GM23248 (cell line): Measurements from ENCODE around the gene SGPL1. TPM values are rescaled to one million over a fixed set of nuclear protein-coding genes. Genes with fewer than 3 reads are reported as not detected.
A peak's percentile ranks its signal among the peaks of the same experiment; 100 is the strongest.

Experiments used
- DNase-seq: peaks from one replicate; pipeline ENCODE4 v3.0.0-alpha.2; 2015
- H2AFZ ChIP-seq: fragments of 200-600 bp; sonication (generic); 2 replicates; pipeline ENCODE4 v1.6.1; 2016; ENCODE audit warnings: antibody characterized with exemption
- H3F3A ChIP-seq: fragments of 200-600 bp; sonication (generic); 2 replicates; pipeline ENCODE4 v1.6.1; 2016; ENCODE audit warnings: mild to moderate bottlenecking, antibody characterized with exemption, mixed run types; ENCODE audit not compliant: insufficient read depth
- H3K27ac ChIP-seq: fragments of 200-600 bp; sonication (generic); 2 replicates; pipeline ENCODE4 v1.5.1; 2016; ENCODE audit warnings: mild to moderate bottlenecking
- H3K27me3 ChIP-seq: fragments of 200-600 bp; sonication (generic); replicated peaks from 2 replicates; pipeline ENCODE4 v1.6.1; 2016; ENCODE audit warnings: mild to moderate bottlenecking; ENCODE audit not compliant: insufficient read depth
- H3K36me3 ChIP-seq: fragments of 200-600 bp; sonication (generic); 2 replicates; pipeline ENCODE4 v1.6.1; 2016; ENCODE audit warnings: low read depth, mild to moderate bottlenecking
- H3K4me1 ChIP-seq: fragments of 200-600 bp; sonication (generic); 2 replicates; pipeline ENCODE4 v1.6.1; 2016; ENCODE audit warnings: mild to moderate bottlenecking; ENCODE audit not compliant: insufficient read depth
- H3K4me2 ChIP-seq: fragments of 200-600 bp; sonication (generic); one replicate; pipeline ENCODE4 v1.6.1; 2016; ENCODE audit warnings: mild to moderate bottlenecking; ENCODE audit not compliant: unreplicated experiment
- H3K4me3 ChIP-seq: fragments of 200-600 bp; sonication (generic); 2 replicates; pipeline ENCODE4 v1.5.1; 2016; ENCODE audit warnings: mild to moderate bottlenecking
- H3K79me2 ChIP-seq: fragments of 200-600 bp; sonication (generic); 2 replicates; pipeline ENCODE4 v1.6.1; 2016; ENCODE audit warnings: mild to moderate bottlenecking; ENCODE audit not compliant: insufficient read depth
- H3K9ac ChIP-seq: fragments of 200-600 bp; sonication (generic); 2 replicates; pipeline ENCODE4 v1.6.1; 2016; ENCODE audit warnings: mild to moderate bottlenecking
- H3K9me2 ChIP-seq: fragments of 200-600 bp; sonication (generic); 2 replicates; pipeline ENCODE4 v1.6.1; 2016; ENCODE audit warnings: mixed run types, mild to moderate bottlenecking, moderate library complexity; ENCODE audit not compliant: insufficient read depth
- H3K9me3 ChIP-seq: fragments of 200-600 bp; sonication (generic); one replicate; pipeline ENCODE4 v1.6.1; 2017; ENCODE audit warnings: low read depth
- H4K20me1 ChIP-seq: fragments of 200-600 bp; sonication (generic); 2 replicates; pipeline ENCODE4 v1.6.0; 2016; ENCODE audit not compliant: insufficient read depth
- EZH2 ChIP-seq: fragments of 200-600 bp; sonication (generic); IDR thresholded peaks from 2 replicates; pipeline ENCODE4 v1.6.1; 2018; ENCODE audit warnings: antibody characterized with exemption, mild to moderate bottlenecking; ENCODE audit not compliant: insufficient read depth, poor library complexity, severe bottlenecking
- EZH2phosphoT487 ChIP-seq: fragments of 200-600 bp; sonication (generic); IDR thresholded peaks from 2 replicates; pipeline ENCODE4 v1.6.1; 2018; ENCODE audit warnings: antibody characterized with exemption, moderate library complexity, mild to moderate bottlenecking, low read depth; ENCODE audit not compliant: insufficient read depth
- WGBS, 2 experiments: methylation state at CpG; one replicate each; pipeline ENCODE4 v1.1.6; 2015 to 2017; ENCODE audit warnings: low lambda C conversion rate in 2 of 2, low coverage in 1 of 2; ENCODE audit errors: missing lambda C conversion rate in 2 of 2; 5-methylcytosine and 5-hydroxymethylcytosine counted together
- in situ Hi-C: fragments of 300-500 bp; cut with MboI; formaldehyde crosslinking; loops from 2 replicates; pipeline ENCODE4 v1.15.0; 2020
- polyA plus RNA-seq: library from polyadenylated mRNA; unstranded; fragments of >200 nt; fragmentation: Nextera tagmentation; extraction: Ambion mirVana; gene quantifications from 2 replicates; pipeline ENCODE4 v1.2.1, GENCODE V29; 2016
- total RNA-seq: library from RNA; depleted of rRNA; stranded (reverse); fragments of >200 nt; shearing (Covaris generic); gene quantifications from 2 replicates; pipeline ENCODE4 v1.2.3, GENCODE V29; 2014

Gene SGPL1
- total and polyA plus RNA-seq, 2 experiments from 2014 or later: 18.2 to 27.5 TPM

- Histone ChIP-seq H3K79me2 (no peaks in the 10 kb centered on the region), H3K4me3 (no peak overlapping the region), H3K4me1 (peaks cover 8% of the 10 kb centered on the region), H3K9ac (no peak overlapping the region), H2AFZ (no peak overlapping the region), H3K27me3 (no peaks in the 10 kb centered on the region), H4K20me1 (no peaks in the 10 kb centered on the region), H3K4me2 (no peak overlapping the region), H3F3A (0 out of 2 replicates have a peak, but pooled peaks cover 3% of the 10 kb centered on the region), H3K9me2 (no peaks in the 10 kb centered on the region), H3K27ac (no peak overlapping the region), H3K36me3 (peaks cover 3% of the 10 kb centered on the region; the same call in 1 of the 2 replicates), H3K9me3 (no peaks in the 10 kb centered on the region)
- 86 to 87% methylated on average over 18 of the region's 18 CpGs for WGBS, 2 experiments
- in situ Hi-C loops: loop anchor here (10.0 kb wide), 1 partner anchor 341 kb away; no protein-coding TSS in a partner anchor
- TF ChIP-seq EZH2 (no peak), EZH2phosphoT487 (no peak)
- DNase-seq: no peak
Measured at GRCh38 chr10:70885931-70886903, 70.5 kb downstream of the SGPL1 start.

- H2AFZ ChIP-seq: peak overlapping the region; percentile 82
- H3K4me1 ChIP-seq: peaks cover 15% of the 10 kb centered on the region
- no peaks in the 10 kb centered on the region for H4K20me1 ChIP-seq
- no peaks in the 10 kb centered on the region for H3K36me3 ChIP-seq
- no peaks in the 10 kb centered on the region for H3K9me3 ChIP-seq
- peak overlapping the region; percentile 90 for H3K4me2 ChIP-seq
- H3K27me3 ChIP-seq: no peaks in the 10 kb centered on the region
- peak; percentile 16 for DNase-seq
- no peaks in the 10 kb centered on the region for H3K79me2 ChIP-seq
- H3K9ac ChIP-seq: peak overlapping the region; percentile 69
- TF ChIP-seq EZH2 (no peak), EZH2phosphoT487 (no peak)
- no peaks in the 10 kb centered on the region for H3K9me2 ChIP-seq
- H3K27ac ChIP-seq: no peak overlapping the region
- peak overlapping the region; percentile 77 for H3K4me3 ChIP-seq
- WGBS, 2 experiments: 64 to 67% methylated on average over 12 of the region's 12 CpGs
- in situ Hi-C loops: loop anchor here (10.0 kb wide), 1 partner anchor 342 kb away; no protein-coding TSS in a partner anchor
- 0 out of 2 replicates have a peak, but pooled peaks cover 3% of the 10 kb centered on the region for H3F3A ChIP-seq
Measured at GRCh38 chr10:70886921-70887665, 71.3 kb downstream of the SGPL1 start.

GRCh38 chr10:70887804-70888800 lies 72.4 kb downstream of the SGPL1 start, which contains the start of gene PCBD1:
TSS of gene PCBD1 (minus strand) at chr10:70888565. CDS start at chr10:70888533, 32 bp downstream.
- Histone ChIP-seq H3K27ac (no peak within 1 kb of the TSS), H3K79me2 (no peaks in the 10 kb centered on the region), H3K4me1 (peaks cover 15% of the 10 kb centered on the region), H3K9me2 (no peaks in the 10 kb centered on the region), H3K27me3 (no peaks in the 10 kb centered on the region), H3K9ac (peak within 1 kb of the TSS; percentile 69), H3K4me2 (peak within 1 kb of the TSS; percentile 90), H2AFZ (peak within 1 kb of the TSS; percentile 82), H4K20me1 (no peaks in the 10 kb centered on the region), H3K4me3 (peak within 1 kb of the TSS; percentile 77), H3K9me3 (no peaks in the 10 kb centered on the region), H3K36me3 (no peaks in the 10 kb centered on the region), H3F3A (0 out of 2 replicates have a peak, but pooled peaks cover 3% of the 10 kb centered on the region)
- 2 to 3% methylated on average over 56 to 59 of the region's 85 CpGs for WGBS, 2 experiments
- no peak for TF ChIP-seq EZH2phosphoT487
- peak; percentile 84 for DNase-seq
- in situ Hi-C loops: loop anchor here (10.0 kb wide), 1 partner anchor 343 kb away; no protein-coding TSS in a partner anchor
